ENCODE data around the gene MID1.

MID1 gene, protein sequence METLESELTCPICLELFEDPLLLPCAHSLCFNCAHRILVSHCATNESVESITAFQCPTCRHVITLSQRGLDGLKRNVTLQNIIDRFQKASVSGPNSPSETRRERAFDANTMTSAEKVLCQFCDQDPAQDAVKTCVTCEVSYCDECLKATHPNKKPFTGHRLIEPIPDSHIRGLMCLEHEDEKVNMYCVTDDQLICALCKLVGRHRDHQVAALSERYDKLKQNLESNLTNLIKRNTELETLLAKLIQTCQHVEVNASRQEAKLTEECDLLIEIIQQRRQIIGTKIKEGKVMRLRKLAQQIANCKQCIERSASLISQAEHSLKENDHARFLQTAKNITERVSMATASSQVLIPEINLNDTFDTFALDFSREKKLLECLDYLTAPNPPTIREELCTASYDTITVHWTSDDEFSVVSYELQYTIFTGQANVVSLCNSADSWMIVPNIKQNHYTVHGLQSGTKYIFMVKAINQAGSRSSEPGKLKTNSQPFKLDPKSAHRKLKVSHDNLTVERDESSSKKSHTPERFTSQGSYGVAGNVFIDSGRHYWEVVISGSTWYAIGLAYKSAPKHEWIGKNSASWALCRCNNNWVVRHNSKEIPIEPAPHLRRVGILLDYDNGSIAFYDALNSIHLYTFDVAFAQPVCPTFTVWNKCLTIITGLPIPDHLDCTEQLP

DNA sequence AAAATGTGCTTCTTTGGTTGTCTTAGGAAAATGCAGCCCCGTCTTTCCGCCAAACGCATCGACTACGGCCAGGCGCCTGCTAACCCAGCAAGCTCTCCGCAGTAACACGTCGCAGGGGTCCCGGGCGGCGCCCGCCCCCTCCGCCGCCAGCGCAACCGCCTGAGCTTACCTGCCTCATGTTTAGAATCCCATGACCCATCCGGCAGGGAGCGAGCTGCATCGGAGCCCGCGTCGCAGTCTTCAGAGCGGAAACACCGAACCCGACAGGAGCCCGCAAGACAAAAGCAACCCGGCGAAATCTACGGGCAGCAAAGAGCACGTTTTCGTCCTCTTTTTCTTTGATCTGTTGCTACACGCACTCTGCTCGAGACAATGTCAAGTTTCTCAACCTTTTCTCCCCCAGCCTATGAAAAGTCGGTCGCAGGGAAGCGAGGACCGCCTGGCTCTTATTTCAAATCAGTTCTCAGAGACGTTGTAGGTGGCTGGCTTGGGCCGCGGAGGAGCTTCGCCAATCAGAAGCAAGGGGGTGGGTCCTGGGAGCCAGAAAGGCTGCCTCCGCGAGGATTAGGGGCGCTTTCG lies at the start of gene MID1:
MID1 (minus strand) TSS at position 465 of the 579 bp plus-strand sequence. CDS start 53,038 bp downstream, outside the sequence.
- DNase-seq (ENCODE audit: low read depth, low spot score) = peak; percentile 45

DNA sequence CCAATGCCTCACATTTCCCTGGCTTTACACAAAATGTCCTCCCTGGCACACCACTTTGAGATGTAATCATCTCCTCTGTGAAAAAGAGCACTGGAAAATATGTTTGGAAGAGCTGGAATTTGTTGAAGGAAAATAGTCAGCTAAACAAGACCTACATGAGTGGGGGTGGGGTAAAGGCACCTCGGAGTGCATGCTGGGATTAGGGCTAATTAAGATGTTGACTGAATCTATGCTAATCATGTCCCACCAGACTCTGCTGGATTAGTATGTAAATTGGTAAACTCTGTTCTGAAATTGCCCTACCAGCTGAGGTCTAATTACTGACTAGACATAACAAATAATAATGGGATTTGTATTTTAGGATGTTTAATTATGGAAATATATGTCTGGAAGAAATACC lies 46.8 kb upstream of the MID1 start:
- no peak for DNase-seq (ENCODE audit: low read depth, low spot score)

DNA sequence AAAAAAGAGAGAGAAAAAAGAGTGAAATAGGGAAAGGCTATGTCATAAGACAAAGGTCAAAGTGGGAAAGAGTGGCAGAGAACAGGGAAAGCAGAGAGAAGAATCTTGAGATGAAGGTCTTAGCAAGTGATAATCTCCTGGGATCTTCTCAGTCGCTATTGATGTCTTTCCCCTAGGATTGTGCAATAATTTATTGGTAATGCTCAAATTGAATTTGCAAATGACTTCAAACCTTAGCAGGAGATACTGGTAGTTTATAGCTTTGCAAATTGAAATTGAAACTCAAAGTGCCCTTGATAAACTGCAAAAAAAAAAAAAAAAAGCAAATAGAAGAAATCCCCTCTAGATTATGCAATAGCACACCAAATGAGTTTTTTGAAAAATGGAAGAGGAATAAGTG lies 45.7 kb upstream of the MID1 start:
- DNase-seq (ENCODE audit: low read depth, low spot score) = no peak

DNA sequence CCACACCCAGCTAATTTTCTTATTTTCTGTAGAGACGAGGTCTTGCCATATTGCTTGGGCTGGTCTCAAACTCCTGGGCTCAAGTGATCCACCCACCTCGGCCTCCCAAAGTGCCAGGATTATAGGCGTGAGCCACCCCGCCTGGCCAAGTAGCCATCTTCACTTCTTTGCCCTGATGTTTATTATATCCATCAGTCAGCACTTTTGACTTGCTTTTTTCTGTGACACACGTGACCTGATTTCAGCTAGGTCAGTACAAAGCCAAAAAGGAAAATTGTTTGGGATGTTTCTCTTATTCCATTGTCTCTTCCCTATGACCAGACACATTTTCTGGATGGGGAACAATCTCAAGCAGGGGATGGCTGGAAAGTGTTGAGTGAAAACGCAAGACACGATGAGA lies 45.3 kb upstream of the MID1 start:
- DNase-seq (ENCODE audit: low read depth, low spot score) = no peak

DNA sequence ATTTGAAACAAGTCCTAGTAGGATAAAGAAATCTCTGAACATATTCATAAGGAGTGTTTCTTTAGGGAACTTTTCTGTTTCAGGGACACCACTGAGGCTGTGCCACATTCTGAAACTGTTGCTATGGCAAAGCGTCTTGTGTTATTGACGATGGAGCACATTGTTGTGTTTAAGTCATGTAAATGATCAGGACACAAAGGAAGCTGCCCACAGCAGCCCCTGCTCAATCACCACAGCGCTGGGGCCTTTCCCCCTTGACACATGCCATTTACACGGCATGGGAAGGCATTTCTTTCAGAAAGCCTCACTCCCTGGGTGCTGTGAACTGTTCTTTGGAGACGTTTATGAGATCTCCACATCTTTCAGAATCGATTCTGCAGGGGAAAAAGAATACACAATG lies 39.8 kb upstream of the MID1 start:
- no peak for DNase-seq (ENCODE audit: low read depth, low spot score)

DNA sequence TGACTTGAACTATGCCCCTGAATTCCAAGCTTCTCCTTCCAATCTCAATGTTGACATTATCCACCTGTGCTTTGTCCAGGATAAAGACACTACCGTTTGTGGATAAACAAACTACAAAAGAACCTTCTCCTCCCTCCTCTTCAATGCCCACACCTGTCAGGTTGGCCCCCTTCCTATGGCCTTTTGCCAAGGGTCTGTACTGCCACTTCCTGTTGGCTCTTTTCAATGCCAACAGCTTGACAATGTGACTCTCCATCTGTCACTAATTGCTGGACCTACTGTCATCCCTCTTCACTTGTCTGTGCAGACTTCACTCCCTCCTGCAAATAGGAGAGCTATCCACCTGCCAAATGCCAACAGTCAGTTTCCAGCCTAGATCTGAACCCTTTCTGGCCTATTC lies 35.8 kb upstream of the MID1 start:
- DNase-seq (ENCODE audit: low read depth, low spot score) = no peak

DNA sequence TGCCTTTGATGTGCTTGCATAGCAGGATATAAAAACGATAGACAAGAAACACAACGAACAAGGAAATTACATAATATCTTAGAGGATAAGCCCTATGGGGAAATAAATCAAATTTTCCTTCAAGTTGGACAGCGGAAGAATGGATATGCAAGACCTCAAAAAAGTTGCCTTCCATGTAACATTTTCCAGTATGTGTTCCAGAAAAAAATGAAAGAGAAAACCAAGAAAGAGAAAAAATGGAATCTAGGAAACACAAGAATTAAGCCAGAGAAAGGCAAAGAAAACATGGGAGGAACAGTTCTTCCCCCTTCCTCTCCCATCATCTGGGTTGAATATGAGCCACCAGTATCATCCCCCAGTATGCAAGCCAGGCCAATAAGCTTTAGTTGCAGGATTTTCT lies 34.6 kb upstream of the MID1 start:
- no peak for DNase-seq (ENCODE audit: low read depth, low spot score)

DNA sequence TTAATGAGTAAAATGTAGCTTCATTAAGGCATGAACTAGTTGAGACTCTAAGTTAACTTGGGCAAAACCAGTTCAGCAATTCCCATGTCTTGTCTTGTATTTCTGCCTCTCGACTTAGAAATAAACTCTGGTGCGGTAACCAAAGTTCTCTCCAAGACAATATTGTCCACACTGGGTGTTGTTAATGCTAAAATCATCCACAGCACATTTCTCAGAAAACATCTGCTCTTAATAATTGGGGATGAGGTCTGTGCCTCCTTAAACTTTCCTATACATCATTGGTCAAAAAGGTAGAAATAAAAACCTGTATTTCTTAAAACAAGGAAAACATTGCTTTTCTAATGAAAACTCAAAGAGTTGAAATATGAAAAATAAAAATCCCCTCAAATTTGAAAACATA lies 32.9 kb upstream of the MID1 start:
- DNase-seq (ENCODE audit: low read depth, low spot score) = no peak

DNA sequence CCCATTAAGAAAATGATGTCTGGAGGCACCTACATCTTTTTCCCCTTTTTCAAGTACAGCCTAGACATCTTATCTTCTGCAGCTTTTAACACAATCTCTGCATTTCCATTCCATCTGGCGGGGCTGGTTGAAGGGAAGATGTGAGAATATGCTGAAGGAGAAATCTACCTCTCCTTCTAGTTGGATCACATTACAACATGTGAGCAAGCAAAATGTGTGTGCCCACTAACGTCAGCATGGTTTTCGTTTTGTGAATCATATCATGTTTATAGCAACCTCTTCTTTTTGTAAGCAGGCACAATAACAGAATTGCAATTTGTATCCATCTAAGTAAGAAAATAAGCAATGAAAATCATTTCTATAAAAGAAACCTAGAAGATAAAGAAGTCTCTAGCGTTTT lies 28.9 kb upstream of the MID1 start:
- DNase-seq (ENCODE audit: low read depth, low spot score) = no peak

DNA sequence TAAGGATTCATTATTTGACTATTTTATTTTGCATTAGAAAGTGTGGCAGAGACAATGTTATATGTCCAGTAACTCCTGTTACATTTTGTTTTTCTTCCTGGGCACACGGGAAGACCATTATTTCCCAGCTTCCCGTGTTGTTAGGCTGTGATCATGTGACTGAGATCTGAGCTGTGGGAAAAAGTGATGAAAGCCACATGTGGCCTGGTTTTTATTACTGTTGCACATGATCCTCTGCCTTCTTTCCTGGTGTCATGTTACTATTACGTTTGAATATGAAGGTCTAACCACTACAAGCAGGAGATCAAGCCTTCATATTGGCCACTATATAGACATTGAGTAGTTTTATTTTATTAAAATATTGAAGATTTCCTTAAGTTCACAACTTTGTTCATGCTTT lies 28.2 kb upstream of the MID1 start:
- DNase-seq (ENCODE audit: low read depth, low spot score) = peak; percentile 49

DNA sequence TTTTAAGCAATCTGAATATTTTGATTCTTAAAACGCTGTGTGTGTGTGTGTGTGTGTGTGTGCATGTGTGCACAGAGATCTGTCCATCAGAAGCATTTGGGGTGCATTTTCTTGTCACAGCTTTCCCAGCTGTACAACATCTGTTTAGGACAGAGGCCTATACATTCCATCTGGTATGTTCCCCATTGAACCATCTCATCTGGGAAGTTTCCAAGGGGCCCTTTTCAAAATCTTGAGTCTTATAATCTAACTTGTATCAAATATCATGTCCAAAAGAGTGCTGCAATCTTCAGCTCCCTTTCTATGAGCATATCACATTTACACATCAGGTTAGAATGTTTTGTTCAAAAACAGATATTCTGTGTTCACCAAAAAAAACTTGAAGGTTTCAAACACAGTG lies 16.5 kb upstream of the MID1 start:
- DNase-seq (ENCODE audit: low read depth, low spot score) = no peak

DNA sequence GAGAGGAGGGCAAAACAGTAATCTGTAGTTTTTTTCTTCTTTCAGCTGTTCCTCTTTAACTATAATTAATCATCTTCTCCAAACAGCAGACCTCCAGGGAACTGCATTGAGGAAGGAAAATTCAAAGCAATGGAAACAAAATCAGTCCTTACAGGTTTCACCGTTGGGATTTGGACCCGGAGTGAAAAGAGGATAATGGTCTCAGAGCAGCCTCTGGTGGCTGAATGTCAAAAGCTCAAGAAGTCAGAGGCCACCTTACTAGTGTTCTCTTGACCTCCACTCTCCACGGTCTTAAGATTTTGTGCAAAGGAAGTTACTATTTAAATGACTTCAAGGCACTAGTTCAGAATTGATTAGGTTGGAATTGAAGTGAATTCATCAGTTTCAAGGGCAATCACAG lies 16.0 kb upstream of the MID1 start:
- DNase-seq (ENCODE audit: low read depth, low spot score) = no peak

DNA sequence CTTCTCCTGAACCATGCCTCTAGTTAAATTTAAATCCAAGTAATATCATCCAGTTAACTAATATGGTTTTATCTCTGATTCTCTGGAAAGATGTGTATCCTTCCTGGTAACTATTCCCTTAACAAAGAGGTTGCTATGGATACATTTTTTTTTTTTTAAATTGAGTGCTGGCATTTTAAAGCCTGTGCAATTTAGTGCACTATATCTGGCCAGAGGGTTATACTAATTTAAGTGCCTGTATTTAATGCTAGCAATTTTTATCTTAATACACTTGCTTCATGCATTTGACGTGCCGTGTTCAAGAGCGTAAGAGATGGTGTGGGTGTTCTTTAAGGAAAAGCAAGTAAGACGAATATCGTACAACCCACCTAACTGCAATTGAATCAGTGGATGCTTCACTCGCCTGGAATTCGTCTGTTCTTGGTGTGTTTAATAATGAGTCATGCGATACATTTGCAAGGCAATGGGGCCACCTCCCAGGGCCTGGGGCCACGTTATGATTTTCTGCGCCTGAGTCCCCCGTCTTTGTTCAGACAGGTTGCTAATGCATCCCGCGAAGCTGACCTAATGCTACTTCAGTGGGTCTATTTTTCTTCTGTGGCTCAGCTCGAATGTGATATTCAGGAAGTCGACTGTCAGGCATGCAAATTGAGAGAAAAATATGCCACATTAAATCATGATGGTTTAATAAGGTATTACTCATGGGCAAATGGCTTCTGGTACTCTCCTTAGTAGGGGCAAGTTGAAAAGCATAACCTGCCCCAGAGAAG lies 14.2 kb upstream of the MID1 start:
- DNase-seq (ENCODE audit: low read depth, low spot score) = no peak

DNA sequence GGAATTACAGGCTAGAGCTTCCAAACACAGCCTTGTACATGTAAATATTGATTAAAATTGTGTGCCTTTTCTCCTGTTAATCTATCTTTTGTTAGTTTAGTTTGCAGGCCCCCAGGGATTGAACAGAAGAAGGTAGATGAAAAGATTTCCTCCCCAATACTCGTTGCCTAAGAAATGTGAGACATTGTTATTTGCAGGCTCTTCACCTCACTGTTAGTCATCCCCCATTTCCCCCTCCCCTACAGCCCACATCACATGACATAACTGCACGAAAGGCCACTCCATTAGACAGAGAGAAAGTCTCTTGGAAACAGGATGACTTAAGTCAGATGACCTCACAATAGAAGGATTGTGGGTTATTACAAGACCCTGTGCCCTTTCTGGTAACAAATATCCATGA lies 13.3 kb upstream of the MID1 start:
- peak; percentile 50 for DNase-seq (ENCODE audit: low read depth, low spot score)

DNA sequence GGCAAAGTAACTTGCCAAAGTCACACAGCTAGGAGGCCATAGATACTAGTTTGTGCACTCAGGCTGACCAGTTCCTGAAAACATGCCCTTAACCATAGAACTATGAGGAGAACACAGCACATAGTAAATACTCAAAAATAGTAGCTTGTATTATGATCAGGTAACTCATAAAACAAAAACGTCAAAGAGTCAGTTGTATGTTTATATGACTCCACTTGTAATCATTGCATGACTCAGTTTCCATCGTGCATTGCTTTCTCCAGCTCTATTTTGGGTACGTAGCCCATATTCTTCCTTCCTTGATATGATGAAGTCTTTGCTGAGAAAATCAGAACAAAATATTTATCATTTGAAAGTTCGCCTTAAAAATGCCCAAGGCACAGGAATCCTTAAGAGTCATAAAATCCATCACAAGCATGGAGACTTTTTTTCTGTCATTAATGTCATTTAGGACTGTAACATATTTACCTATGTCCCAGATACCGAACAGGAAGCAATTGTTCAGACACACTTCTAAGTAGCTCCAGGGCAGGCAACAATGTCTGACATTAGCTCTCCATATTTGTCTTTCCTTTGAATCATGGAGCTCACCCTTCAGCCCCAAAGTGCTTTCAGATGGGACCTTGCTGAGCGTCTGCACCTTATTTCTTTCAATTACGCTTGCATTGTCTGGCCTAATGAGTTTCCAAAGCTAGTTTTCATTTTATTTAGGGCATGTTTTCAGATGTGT lies 11.2 kb upstream of the MID1 start:
- no peak for DNase-seq (ENCODE audit: low read depth, low spot score)

DNA sequence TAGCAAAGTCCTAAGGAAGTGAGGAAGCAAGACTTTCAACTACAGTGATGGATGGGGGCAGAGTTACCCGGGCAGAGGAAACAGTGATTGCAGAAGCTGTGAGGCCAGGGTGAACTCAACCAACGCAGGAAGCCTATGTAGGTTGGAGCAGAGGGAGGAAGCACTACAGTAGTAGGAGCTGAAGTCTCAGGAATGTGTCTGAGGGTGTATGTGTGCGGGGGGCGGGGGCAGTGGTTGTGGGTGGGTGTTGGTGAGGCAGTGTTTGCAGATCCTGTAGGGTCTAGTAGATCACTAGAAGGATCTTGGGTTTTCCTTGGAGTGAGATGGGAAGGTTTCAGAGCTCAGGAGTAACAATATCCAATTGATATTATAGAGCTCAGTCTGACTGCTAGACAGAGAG lies 9.9 kb upstream of the MID1 start:
- no peak for DNase-seq (ENCODE audit: low read depth, low spot score)

DNA sequence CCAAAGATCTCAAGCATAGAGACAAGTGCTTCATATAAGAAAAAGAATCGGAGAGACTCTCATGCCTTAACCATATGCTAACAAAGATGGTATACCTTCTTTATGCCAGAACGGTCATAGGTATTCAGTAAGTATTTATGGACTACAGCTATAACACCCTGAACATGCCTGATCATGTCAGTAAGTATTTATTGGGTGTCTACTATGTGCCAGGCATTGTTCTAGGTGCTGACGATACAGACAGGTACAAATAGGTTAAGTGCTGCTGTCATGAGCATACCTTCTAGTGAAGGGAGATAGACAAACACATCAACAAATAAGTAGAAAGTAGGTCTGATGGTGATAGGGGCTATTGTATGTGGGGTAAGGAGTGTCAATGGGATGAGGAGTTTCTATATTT lies 9.5 kb upstream of the MID1 start:
- no peak for DNase-seq (ENCODE audit: low read depth, low spot score)

DNA sequence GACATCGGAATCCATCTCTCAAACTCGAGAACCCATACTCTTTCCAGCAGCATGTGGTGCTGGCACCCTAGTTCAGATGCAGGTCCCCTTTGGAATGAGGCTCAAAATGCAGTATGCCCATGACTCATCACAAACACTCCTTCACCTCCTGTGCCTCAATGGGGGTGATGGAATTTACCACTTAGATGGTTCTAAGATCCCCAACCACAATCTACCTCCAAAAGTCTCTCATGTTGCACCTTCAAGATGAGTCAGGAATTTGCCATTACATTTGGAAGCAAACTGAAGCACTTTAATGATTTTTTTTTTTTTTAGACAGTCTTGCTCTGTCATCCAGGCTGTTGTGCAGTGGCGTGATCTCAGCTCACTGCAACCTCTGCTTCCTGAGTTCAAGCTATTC lies 8.5 kb upstream of the MID1 start:
- no peak for DNase-seq (ENCODE audit: low read depth, low spot score)

DNA sequence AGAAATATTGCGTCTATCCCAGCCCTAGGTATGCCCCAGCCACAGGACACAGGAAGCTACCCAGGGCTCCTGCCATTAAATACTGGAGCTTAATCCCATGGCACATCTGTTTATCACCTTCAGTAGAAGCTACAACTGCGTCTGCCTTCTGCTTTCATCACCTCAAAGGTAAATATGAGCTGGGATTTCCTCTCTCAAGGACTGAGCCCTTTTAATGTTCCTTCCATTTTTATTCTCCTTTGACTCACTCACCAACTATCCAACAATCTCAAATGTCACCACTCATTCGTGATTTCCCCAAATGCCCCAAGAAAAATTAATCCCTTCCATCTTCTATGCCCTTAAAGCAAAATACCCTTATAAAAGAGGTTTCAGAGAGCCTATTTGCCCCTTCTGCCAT lies 1.8 kb upstream of the MID1 start:
- no peak for DNase-seq (ENCODE audit: low read depth, low spot score)

DNA sequence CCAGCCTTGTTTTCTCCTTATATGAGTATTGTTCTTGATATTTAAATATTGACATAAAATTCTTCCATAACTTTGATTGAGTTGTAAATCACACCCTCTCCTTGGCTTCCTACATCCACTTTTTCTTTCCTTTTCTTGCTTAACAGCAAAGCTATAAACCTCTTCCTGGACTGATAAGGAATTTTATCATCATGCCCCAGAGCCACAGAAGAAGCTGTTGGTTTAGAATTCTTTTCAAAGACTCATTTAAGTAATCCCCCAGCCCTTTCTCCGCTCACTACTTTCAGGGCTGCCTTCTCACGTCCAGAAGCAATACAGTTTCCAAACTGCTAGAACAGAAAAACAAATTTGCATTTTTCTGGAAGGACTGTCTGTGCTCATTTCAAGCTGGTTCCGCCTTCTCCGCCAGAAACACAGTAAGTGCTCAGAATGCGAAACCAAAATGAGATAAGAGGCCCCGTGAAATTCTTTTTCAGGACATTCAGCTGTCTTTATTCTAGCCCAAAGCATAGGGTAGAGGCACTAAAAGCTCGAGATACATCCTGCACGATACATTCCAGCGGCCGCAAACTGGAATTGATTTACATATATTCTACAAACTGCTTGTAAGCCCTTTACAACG lies 849 bp downstream of the MID1 start:
- DNase-seq (ENCODE audit: low read depth, low spot score) = no peak

DNA sequence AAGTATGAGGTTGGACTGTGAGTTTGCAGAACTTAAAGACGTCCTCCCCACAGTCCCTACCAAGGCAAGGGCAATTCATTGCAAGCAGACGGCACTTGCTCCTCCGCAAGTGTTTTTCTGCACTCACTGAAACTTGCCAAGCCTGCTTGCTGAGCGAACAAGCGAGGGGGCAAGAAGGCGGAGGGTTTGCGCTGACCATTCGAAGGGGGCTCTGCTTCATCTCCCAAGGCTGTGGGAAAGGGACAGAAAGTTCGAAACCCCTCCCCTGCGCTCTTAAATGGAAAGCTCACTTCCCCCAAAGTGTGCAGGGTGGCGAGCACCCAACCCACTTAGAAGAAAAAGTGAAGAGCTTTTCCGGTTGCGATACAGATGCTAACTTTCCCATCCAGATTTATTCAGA lies 1.4 kb downstream of the MID1 start:
- DNase-seq (ENCODE audit: low read depth, low spot score) = no peak
